HG02642 (cell line): Measurements from ENCODE around the gene CCT7.

Experiments
- ATAC-seq: cut with Tn5 transposase; IDR thresholded peaks from one replicate; pipeline ENCODE4 v1.9.1; 2021; ENCODE audit warnings: mild to moderate bottlenecking; ENCODE audit not compliant: unreplicated experiment, poor library complexity

CCT7 gene

GRCh38 chr2:73291461-73292315 is 57.6 kb downstream of the CCT7 start:
- no peak for ATAC-seq

- ATAC-seq, result no peak
These were observed 58.3 kb downstream of the CCT7 start for GRCh38 chr2:73292316-73292905.

GRCh38 chr2:73292906-73293533 is 58.9 kb downstream of the CCT7 start:
- peak; percentile 5 for ATAC-seq

- ATAC-seq, result peak; percentile 90
These were observed 59.5 kb downstream of the CCT7 start, which contains the start of gene EGR4 for GRCh38 chr2:73293534-73294171. EGR4 (minus strand) TSS chr2:73293548; CDS start chr2:73293317, 231 bp downstream.

- no peak for ATAC-seq
These were observed 60.1 kb downstream of the CCT7 start for GRCh38 chr2:73294239-73294638.

- ATAC-seq, result no peak
These were observed 61.8 kb downstream of the CCT7 start for GRCh38 chr2:73295751-73296400.

- no peak for ATAC-seq
These were observed 63.0 kb downstream of the CCT7 start for GRCh38 chr2:73297151-73297559.

- ATAC-seq, result no peak
These were observed 63.5 kb downstream of the CCT7 start for GRCh38 chr2:73297586-73297985.

- ATAC-seq, result no peak
These were observed 66.8 kb downstream of the CCT7 start for GRCh38 chr2:73300926-73301325.

GRCh38 chr2:73301636-73302035 is 67.5 kb downstream of the CCT7 start:
- ATAC-seq, result no peak
